WTC11 (cell line): ENCODE data around the gene KLF7. TPM values are rescaled to one million over a fixed set of nuclear protein-coding genes. Genes with fewer than 3 reads are reported as not detected.

Experiments
- ATAC-seq: fragments of 200-7000 bp; cut with Tn5 transposase; 2 replicates; pipeline ENCODE4 v1.10.0; 2021; ENCODE audit warnings: mild to moderate bottlenecking, moderate library complexity
- CTCF ChIA-PET: fragments of 300-600 bp; sonication (Branson Sonifier 250); formaldehyde crosslinking; loops from one replicate; lab custom pipeline; 2021; ENCODE audit warnings: antibody characterized with exemption; lab: Charles Lee
- POLR2A ChIA-PET: fragments of 350-600 bp; sonication (Branson Sonifier 250); formaldehyde crosslinking; loops from one replicate; lab custom pipeline; 2021; ENCODE audit warnings: antibody characterized with exemption; lab: Charles Lee
- DNase-seq: peaks from one replicate; pipeline ENCODE4 v3.0.0; 2021; ENCODE audit warnings: low spot score
- H3K27ac Mint-ChIP-seq: 2 replicates; pipeline ENCODE4 v1.8.0; 2021; ENCODE audit warnings: mixed read lengths
- H3K27me3 Mint-ChIP-seq: 2 replicates; pipeline ENCODE4 v1.8.0; 2021; ENCODE audit warnings: low read depth, mild to moderate bottlenecking, moderate library complexity, mixed read lengths
- H3K36me3 Mint-ChIP-seq: 2 replicates; pipeline ENCODE4 v1.8.0; 2021; ENCODE audit warnings: mixed read lengths
- H3K4me1 Mint-ChIP-seq: 2 replicates; pipeline ENCODE4 v1.8.0; 2022; ENCODE audit warnings: mixed read lengths
- H3K4me3 Mint-ChIP-seq: 2 replicates; pipeline ENCODE4 v1.8.0; 2021; ENCODE audit warnings: mild to moderate bottlenecking, moderate library complexity, mixed read lengths
- H3K9me3 Mint-ChIP-seq: 2 replicates; pipeline ENCODE4 v1.8.0; 2021; ENCODE audit warnings: mixed read lengths
- CREB1 ChIP-seq: sonication (generic); formaldehyde crosslinking; IDR thresholded peaks from 2 replicates; pipeline ENCODE4 v1.8.0; 2023; ENCODE audit warnings: mild to moderate bottlenecking, missing genetic modification reagents
- ESRRA ChIP-seq: sonication (generic); formaldehyde crosslinking; IDR thresholded peaks from 2 replicates; pipeline ENCODE4 v1.8.1; 2022; ENCODE audit warnings: mild to moderate bottlenecking, missing genetic modification reagents, borderline replicate concordance
- GABPB1 ChIP-seq: sonication (generic); formaldehyde crosslinking; IDR thresholded peaks from 2 replicates; pipeline ENCODE4 v1.8.1; 2023; ENCODE audit warnings: mild to moderate bottlenecking, missing genetic modification reagents
- GTF2I ChIP-seq: fragments of 250-450 bp; sonication (Bioruptor Pico); conservative IDR thresholded peaks from 2 replicates; pipeline ENCODE4 v1.4.0; 2021; ENCODE audit warnings: mild to moderate bottlenecking
- HMGA2 ChIP-seq: fragments of 250-450 bp; sonication (Bioruptor Pico); IDR thresholded peaks from 2 replicates; pipeline ENCODE4 v1.4.0; 2021; ENCODE audit warnings: mild to moderate bottlenecking, moderate library complexity
- SMAD4 ChIP-seq: sonication (generic); formaldehyde crosslinking; IDR thresholded peaks from 2 replicates; pipeline ENCODE4 v1.8.0; 2022; ENCODE audit warnings: mild to moderate bottlenecking, missing genetic modification reagents
- total RNA-seq: library from RNA; stranded (reverse); gene quantifications from 3 replicates; pipeline ENCODE4 v1.2.3, GENCODE V29; 2021
- TF ChIP-seq, protein P1 (sequence below): fragments of 250-450 bp; sonication (Bioruptor Pico); IDR thresholded peaks from 2 replicates; pipeline ENCODE4 v1.9.0; 2021; ENCODE audit warnings: mild to moderate bottlenecking
- TF ChIP-seq, protein P2 (sequence below): sonication (generic); formaldehyde crosslinking; IDR thresholded peaks from 2 replicates; pipeline ENCODE4 v1.8.0; 2023; ENCODE audit warnings: missing genetic modification reagents
- TF ChIP-seq, protein P3 (sequence below): sonication (generic); formaldehyde crosslinking; IDR thresholded peaks from 2 replicates; pipeline ENCODE4 v1.8.1; 2022; ENCODE audit warnings: mild to moderate bottlenecking, missing genetic modification reagents, moderate library complexity, borderline replicate concordance
- TF ChIP-seq, protein P4 (sequence below): sonication (generic); formaldehyde crosslinking; IDR thresholded peaks from 2 replicates; pipeline ENCODE4 v1.8.0; 2023; ENCODE audit warnings: mild to moderate bottlenecking, missing genetic modification reagents
- TF ChIP-seq, protein P5 (sequence below): sonication (generic); formaldehyde crosslinking; conservative IDR thresholded peaks from 2 replicates; pipeline ENCODE4 v1.8.1; 2023; ENCODE audit warnings: mild to moderate bottlenecking, low read depth, missing genetic modification reagents, moderate library complexity
- TF ChIP-seq, protein P6 (sequence below): fragments of 250-450 bp; sonication (Bioruptor Pico); IDR thresholded peaks from 2 replicates; pipeline ENCODE4 v1.8.0; 2021; ENCODE audit warnings: mild to moderate bottlenecking
- TF ChIP-seq, protein P7 (sequence below): sonication (generic); formaldehyde crosslinking; IDR thresholded peaks from 2 replicates; pipeline ENCODE4 v1.8.1; 2023; ENCODE audit warnings: mild to moderate bottlenecking, moderate library complexity, missing genetic modification reagents
- TF ChIP-seq, protein P8 (sequence below): fragments of 250-450 bp; sonication (Bioruptor Pico); IDR thresholded peaks from 2 replicates; pipeline ENCODE4 v2.1.2; 2022; ENCODE audit warnings: mild to moderate bottlenecking, moderate library complexity
- TF ChIP-seq, protein P9 (sequence below): sonication (generic); formaldehyde crosslinking; IDR thresholded peaks from 2 replicates; pipeline ENCODE4 v1.8.1; 2022; ENCODE audit warnings: mild to moderate bottlenecking, moderate library complexity, missing genetic modification reagents
- TF ChIP-seq, protein P10 (sequence below): sonication (generic); formaldehyde crosslinking; IDR thresholded peaks from 2 replicates; pipeline ENCODE4 v1.8.0; 2022; ENCODE audit warnings: mild to moderate bottlenecking, missing genetic modification reagents

KLF7 gene
- total RNA-seq, 1 experiment from 2014 or later, result 25.4 TPM

DNA sequence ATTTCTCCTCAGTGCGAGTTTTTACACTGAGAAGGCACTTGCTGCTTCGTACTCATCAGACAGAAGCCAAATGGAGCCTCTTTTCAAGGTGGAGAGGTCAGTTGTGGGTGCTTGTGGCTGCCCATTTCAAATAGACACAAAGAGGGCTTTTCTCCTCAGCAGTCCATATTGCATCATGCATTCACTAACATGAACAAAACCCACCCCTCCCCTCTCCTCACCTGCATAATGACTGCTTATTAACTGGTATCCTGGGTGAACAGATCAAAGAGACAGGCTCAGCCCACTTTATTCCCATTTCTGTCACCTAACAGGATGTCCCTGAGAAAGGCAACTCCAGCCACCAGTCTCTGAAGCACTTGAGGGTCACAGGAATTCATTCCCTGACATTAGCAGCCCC, 28.9 kb downstream of the KLF7 start:
- DNase-seq, result no peak
- Mint-ChIP-seq H3K4me1 (peaks cover 85% of the 10 kb centered on the region), H3K27me3 (no peaks in the 10 kb centered on the region), H3K27ac (no peak overlapping the region), H3K36me3 (peaks cover 2% of the 10 kb centered on the region), H3K4me3 (no peak overlapping the region), H3K9me3 (peaks cover under 1% of the 10 kb centered on the region; the same call in 1 of the 2 replicates)
- no peak for ATAC-seq
- ChIA-PET CTCF (no interaction called here), POLR2A (no interaction called here)
- peak; percentile 75 for TF ChIP-seq GABPB1 (CRISPR knock-in tag)
- TF ChIP-seq, protein P1, sequence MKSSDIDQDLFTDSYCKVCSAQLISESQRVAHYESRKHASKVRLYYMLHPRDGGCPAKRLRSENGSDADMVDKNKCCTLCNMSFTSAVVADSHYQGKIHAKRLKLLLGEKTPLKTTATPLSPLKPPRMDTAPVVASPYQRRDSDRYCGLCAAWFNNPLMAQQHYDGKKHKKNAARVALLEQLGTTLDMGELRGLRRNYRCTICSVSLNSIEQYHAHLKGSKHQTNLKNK (CRISPR knock-in tag), result no peak

DNA sequence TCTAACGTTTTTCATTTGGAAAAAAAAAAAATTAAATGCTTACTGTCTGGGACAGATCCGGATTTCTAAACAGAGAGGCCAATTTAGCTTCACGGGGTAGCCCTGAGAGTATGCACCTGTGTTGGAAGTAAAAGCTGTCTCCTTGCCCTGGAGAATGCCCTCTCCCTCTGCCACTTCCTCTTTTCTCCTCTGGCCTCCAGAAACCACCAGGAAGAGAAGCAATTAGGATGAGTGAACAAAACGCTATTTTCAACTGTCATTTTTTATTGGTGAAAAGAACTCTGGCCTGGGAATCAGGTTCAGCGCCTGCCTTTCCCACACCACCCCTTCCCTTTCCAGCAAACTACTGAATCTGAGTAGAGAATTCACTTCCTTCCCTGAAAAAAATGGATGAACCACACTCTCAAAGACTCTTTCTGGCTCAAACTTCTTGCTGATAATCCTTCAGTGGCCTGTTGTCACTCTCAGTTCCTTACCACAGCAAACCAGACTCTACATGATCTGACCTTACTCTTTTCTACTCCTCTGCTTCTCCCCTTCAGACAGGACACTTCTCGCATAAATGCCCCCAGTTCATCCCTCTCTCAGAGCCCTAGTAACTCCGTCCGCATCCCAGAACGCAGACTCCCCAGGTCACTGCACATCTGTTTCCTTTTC, 29.8 kb downstream of the KLF7 start:
- DNase-seq (no peak), ATAC-seq (no peak)
- TF ChIP-seq CREB1 (CRISPR knock-in tag), result no peak
- TF ChIP-seq, protein P2, sequence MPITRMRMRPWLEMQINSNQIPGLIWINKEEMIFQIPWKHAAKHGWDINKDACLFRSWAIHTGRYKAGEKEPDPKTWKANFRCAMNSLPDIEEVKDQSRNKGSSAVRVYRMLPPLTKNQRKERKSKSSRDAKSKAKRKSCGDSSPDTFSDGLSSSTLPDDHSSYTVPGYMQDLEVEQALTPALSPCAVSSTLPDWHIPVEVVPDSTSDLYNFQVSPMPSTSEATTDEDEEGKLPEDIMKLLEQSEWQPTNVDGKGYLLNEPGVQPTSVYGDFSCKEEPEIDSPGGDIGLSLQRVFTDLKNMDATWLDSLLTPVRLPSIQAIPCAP (CRISPR knock-in tag), result no peak
- TF ChIP-seq, protein P3, sequence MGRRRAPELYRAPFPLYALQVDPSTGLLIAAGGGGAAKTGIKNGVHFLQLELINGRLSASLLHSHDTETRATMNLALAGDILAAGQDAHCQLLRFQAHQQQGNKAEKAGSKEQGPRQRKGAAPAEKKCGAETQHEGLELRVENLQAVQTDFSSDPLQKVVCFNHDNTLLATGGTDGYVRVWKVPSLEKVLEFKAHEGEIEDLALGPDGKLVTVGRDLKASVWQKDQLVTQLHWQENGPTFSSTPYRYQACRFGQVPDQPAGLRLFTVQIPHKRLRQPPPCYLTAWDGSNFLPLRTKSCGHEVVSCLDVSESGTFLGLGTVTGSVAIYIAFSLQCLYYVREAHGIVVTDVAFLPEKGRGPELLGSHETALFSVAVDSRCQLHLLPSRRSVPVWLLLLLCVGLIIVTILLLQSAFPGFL (CRISPR knock-in tag), result no peak
- TF ChIP-seq, protein P4, sequence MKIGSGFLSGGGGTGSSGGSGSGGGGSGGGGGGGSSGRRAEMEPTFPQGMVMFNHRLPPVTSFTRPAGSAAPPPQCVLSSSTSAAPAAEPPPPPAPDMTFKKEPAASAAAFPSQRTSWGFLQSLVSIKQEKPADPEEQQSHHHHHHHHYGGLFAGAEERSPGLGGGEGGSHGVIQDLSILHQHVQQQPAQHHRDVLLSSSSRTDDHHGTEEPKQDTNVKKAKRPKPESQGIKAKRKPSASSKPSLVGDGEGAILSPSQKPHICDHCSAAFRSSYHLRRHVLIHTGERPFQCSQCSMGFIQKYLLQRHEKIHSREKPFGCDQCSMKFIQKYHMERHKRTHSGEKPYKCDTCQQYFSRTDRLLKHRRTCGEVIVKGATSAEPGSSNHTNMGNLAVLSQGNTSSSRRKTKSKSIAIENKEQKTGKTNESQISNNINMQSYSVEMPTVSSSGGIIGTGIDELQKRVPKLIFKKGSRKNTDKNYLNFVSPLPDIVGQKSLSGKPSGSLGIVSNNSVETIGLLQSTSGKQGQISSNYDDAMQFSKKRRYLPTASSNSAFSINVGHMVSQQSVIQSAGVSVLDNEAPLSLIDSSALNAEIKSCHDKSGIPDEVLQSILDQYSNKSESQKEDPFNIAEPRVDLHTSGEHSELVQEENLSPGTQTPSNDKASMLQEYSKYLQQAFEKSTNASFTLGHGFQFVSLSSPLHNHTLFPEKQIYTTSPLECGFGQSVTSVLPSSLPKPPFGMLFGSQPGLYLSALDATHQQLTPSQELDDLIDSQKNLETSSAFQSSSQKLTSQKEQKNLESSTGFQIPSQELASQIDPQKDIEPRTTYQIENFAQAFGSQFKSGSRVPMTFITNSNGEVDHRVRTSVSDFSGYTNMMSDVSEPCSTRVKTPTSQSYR (CRISPR knock-in tag), result no peak
- TF ChIP-seq, protein P5, sequence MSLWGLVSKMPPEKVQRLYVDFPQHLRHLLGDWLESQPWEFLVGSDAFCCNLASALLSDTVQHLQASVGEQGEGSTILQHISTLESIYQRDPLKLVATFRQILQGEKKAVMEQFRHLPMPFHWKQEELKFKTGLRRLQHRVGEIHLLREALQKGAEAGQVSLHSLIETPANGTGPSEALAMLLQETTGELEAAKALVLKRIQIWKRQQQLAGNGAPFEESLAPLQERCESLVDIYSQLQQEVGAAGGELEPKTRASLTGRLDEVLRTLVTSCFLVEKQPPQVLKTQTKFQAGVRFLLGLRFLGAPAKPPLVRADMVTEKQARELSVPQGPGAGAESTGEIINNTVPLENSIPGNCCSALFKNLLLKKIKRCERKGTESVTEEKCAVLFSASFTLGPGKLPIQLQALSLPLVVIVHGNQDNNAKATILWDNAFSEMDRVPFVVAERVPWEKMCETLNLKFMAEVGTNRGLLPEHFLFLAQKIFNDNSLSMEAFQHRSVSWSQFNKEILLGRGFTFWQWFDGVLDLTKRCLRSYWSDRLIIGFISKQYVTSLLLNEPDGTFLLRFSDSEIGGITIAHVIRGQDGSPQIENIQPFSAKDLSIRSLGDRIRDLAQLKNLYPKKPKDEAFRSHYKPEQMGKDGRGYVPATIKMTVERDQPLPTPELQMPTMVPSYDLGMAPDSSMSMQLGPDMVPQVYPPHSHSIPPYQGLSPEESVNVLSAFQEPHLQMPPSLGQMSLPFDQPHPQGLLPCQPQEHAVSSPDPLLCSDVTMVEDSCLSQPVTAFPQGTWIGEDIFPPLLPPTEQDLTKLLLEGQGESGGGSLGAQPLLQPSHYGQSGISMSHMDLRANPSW, result no peak
- no peak for TF ChIP-seq SMAD4 (CRISPR knock-in tag)
- TF ChIP-seq HMGA2 (CRISPR knock-in tag), result no peak
- TF ChIP-seq, protein P6, sequence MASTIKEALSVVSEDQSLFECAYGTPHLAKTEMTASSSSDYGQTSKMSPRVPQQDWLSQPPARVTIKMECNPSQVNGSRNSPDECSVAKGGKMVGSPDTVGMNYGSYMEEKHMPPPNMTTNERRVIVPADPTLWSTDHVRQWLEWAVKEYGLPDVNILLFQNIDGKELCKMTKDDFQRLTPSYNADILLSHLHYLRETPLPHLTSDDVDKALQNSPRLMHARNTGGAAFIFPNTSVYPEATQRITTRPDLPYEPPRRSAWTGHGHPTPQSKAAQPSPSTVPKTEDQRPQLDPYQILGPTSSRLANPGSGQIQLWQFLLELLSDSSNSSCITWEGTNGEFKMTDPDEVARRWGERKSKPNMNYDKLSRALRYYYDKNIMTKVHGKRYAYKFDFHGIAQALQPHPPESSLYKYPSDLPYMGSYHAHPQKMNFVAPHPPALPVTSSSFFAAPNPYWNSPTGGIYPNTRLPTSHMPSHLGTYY (CRISPR knock-in tag), result no peak
- TF ChIP-seq ESRRA (CRISPR knock-in tag), result no peak
- TF ChIP-seq GTF2I (CRISPR knock-in tag), result no peak
- TF ChIP-seq, protein P7, sequence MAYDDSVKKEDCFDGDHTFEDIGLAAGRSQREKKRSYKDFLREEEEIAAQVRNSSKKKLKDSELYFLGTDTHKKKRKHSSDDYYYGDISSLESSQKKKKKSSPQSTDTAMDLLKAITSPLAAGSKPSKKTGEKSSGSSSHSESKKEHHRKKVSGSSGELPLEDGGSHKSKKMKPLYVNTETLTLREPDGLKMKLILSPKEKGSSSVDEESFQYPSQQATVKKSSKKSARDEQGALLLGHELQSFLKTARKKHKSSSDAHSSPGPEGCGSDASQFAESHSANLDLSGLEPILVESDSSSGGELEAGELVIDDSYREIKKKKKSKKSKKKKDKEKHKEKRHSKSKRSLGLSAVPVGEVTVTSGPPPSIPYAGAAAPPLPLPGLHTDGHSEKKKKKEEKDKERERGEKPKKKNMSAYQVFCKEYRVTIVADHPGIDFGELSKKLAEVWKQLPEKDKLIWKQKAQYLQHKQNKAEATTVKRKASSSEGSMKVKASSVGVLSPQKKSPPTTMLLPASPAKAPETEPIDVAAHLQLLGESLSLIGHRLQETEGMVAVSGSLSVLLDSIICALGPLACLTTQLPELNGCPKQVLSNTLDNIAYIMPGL, result no peak
- TF ChIP-seq, protein P8, sequence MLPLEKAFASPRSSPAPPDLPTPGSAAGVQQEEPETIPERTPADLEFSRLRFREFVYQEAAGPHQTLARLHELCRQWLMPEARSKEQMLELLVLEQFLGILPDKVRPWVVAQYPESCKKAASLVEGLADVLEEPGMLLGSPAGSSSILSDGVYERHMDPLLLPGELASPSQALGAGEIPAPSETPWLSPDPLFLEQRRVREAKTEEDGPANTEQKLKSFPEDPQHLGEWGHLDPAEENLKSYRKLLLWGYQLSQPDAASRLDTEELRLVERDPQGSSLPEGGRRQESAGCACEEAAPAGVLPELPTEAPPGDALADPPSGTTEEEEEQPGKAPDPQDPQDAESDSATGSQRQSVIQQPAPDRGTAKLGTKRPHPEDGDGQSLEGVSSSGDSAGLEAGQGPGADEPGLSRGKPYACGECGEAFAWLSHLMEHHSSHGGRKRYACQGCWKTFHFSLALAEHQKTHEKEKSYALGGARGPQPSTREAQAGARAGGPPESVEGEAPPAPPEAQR, result no peak
- TF ChIP-seq, protein P9, sequence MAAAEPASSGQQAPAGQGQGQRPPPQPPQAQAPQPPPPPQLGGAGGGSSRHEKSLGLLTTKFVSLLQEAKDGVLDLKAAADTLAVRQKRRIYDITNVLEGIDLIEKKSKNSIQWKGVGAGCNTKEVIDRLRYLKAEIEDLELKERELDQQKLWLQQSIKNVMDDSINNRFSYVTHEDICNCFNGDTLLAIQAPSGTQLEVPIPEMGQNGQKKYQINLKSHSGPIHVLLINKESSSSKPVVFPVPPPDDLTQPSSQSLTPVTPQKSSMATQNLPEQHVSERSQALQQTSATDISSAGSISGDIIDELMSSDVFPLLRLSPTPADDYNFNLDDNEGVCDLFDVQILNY (CRISPR knock-in tag), result no peak
- TF ChIP-seq, protein P10, sequence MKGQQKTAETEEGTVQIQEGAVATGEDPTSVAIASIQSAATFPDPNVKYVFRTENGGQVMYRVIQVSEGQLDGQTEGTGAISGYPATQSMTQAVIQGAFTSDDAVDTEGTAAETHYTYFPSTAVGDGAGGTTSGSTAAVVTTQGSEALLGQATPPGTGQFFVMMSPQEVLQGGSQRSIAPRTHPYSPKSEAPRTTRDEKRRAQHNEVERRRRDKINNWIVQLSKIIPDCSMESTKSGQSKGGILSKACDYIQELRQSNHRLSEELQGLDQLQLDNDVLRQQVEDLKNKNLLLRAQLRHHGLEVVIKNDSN (CRISPR knock-in tag), result no peak
- TF ChIP-seq, all 79 proteins: peak for 0
- Mint-ChIP-seq H3K9me3 (peaks cover 5% of the 10 kb centered on the region), H3K4me3 (no peak overlapping the region), H3K4me1 (peaks cover 81% of the 10 kb centered on the region), H3K27me3 (no peaks in the 10 kb centered on the region), H3K27ac (peak overlapping the region; percentile 28), H3K36me3 (peaks cover 8% of the 10 kb centered on the region)
- POLR2A ChIA-PET, result no interaction called here
- CTCF ChIA-PET, result no interaction called here
